Stimulated activated CD4-positive, alpha-beta T cell treated with anti-CD3 and anti-CD28 coated beads, Interleukin-2, amount 100 ng/mL, for 24 hours (primary cell): ENCODE data around the gene UBA1.

Experiments
- DNase-seq, 2 donors: peaks; one replicate each; pipeline ENCODE4 v3.0.0-alpha.2; 2020

Gene UBA1

DNA sequence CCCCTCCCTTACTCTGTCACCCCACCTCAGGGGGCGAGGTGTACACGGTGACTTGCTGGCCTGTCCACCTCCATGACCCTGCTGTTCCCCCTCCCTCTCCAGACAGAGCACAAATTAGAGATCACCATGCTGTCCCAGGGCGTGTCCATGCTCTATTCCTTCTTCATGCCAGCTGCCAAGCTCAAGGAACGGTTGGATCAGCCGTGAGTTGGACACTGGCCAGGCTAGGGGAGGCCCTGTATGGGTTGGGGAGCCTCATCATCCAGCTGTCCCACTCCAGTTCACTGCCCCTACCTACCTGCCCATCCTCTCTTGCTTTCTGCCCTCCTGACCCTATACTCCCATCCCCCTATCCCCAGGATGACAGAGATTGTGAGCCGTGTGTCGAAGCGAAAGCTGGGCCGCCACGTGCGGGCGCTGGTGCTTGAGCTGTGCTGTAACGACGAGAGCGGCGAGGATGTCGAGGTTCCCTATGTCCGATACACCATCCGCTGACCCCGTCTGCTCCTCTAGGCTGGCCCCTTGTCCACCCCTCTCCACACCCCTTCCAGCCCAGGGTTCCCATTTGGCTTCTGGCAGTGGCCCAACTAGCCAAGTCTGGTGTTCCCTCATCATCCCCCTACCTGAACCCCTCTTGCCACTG, 20.9 kb downstream of the UBA1 start:
- no peak for DNase-seq

DNA sequence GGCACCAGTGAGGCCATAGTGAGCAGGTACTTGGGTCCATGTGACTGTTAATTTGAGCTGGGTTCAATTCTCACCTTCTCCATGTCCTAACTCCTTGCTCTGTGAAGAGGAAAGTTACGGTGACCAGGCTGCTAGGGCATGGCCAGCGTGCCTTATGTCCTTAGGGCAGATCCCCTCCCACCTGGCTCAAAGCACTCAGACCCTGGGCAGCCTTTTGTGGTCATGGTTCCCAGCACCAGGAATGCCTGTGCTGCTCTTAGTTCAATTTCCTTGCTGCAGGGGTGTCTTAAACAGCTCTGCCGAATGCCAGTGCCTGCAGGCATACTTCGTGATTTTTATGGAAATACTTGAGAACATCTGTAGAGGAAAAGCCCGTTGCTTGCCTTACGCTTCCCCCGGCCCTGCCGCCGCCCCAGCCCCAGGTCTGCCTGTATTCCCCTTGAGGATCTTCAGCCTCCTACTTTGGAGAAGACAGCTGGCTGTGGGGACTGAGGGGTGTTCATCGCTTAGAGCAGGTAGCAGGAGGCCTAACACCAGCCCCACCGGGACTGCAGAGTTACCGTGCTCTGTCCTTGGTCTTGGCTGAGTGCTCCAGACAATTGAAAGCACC, 21.8 kb downstream of the UBA1 start:
- no peak for DNase-seq

DNA sequence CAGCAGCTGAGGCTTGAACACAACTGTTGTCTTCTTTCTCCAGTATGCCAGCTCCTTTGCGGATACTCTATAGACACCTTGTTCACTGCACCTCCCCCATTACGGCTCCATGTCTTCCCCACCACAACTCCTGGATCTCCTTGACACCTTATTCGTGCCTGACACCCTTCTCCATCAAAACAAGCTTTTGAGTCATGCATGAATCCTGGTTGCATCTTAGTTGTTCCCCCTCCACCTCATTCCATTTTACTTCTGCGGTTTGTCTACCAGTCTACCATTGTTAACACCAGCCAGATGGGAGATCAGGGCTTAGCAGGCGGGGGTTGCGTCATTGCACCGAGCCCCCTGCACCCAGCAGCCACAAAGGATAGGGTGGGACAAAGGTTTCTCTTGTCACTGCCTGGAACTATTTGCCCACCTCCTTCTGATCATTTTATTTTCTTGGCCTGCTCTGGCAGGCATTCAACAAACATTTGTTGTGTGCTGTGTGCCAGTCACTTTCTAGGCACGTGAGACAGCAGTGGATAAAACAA, 22.8 kb downstream of the UBA1 start:
- no peak for DNase-seq

DNA sequence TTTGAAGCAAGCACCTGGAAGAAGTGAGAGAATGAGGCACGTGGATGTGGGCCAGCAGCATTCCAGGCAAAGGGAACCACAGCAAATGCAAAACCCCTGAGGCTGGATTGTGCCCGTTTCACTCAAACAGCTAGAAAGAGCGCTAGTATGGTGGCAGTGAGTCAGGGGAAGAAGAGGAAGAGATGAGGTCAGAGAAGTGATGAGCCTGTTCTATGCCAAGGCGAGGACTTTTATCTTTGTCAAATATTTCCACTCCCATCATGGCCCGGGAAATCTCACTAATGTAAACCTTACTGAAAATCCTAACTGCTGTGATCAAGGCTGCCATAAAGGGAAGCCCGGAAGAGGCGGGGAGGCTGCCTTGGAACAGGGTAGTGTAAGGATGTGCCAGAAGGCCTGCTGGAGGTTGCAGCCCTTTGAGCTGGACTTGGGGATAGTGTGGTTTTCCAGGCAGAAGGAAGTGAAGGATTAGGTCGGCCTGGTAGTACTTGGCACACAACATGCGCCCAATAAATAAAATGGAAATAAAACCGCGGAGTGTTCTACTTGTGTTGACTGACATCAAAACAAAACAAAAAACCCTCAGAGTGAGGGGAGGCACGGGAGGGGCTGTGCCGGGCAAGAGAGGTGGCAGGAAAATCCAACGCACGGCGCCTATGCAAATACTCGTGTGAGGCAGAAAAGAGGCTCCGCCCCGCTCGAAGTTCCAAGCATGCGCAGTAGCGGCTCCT, 23.7 kb downstream of the UBA1 start:
- DNase-seq: no peak

DNA sequence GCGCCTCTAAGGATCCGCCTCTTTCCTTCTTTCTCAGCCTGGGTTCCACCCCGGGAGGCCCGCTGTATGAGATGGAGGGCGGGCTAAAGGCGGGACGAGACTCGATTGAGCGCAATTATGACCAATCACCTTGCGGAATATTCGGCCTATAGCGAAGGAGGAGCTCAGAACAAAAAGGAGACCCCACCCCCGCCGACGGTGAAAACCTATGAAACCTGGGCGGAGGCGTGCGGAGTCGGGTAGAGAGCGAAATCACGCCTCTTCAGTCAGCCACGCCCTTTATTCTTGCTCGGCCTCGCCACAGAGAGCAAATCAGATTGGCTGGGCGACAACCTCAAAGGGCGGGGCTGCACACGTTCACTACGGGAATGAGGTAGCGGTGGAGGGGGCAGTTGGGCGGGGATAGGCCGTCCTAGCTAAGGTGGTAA, 24.2 kb downstream of the UBA1 start:
- peak; percentile 92 for DNase-seq

DNA sequence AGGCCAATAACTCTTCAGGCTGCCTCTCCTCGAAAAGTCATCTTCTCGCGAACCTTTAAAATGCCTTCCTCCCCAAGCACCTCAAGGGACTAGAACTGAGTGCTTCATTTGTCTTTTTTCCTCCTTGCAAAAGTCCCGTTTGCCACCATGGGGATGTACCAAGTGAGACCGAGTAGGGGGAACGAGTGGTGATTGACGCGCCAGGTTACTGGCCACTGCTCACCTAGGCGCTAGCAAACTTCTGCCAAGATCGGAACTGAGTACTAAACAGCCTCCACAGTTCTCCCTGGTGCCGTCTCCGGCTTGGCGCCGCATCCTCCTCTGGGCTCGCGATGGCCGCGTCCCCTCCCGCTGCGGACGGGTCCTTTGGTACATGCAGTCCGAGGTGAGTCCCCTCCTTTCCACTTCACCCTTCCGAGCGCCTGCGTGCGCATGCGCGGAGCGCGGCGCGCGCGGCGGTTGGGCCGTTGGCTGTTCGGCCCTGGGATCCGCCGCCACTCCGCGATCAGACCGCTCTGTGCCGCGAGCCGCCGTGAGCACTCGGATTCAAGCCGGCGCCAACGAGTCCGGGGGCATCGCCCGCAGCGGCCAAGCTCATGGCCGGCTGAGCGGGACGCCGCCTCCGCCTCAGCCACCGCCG, 24.8 kb downstream of the UBA1 start, which contains the start of gene CDK16:
TSS of gene CDK16 (plus strand) at position 402 of the 640 bp plus-strand sequence. CDS start 4,877 bp downstream, outside the sequence.
- peak; percentile 64 to 69 for DNase-seq

DNA sequence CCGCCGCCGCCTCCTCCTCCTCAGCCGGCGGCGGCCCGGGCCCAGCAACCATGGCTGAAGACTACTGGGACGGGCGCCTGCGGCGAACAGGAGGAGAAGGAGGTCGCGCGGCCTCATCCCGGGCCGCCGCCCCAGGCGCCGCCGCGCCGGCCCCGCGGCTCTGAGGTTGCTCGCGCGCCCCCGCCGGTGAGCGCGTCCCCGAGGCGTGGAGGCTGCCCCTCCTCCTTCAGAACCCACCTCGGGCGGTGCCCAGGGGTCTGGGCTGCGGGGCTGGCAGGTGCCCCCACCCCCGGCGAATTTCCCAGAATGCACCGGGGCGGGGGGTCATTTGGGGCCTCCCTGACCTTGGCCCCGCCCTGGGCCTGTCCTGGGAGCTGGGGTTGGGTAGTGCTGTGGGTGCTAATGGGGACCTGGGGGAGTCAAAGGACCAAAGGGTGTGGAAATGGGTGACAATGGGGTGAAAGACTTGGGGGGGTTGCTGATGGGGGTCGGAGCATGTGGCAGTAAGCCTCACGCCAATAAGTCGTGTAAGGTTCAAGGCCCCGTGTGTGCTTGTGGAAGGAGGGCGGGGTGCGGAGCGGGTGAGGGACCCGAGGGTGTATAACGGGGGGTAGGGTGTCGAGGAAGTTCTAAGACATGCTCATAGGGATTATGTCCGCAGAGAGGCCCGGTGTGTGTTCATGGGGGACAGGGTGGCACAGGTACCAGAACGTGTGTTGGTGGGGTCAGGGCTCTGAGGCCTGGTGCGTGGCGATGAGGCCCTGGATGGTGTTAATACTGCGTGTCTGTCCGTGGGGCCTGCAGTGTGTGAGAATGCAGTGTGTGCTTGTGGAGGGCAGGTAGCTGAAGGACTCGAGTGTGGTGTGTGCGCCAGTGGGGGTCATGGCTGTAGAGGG, 25.5 kb downstream of the UBA1 start:
- peak; percentile 56 to 64 for DNase-seq

DNA sequence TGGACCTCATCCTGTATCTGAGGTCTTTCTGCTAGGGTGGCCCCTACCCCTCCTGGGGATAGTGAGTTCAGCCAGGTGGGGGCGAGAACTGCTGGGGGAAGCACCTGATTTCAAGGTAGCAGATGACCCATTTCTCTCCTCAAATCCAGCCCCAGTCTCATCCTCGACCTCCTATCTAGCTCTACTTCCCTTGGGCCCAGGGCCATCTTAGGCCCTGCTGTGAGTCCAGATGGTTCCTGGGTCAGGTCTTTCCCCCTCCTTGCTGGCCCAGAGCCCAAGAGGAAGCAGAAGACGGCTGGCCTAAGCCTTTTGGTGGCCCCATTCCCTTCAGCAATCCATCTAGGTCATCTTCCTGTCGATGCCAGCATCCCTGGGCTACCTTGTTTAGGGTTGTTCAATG, 28.1 kb downstream of the UBA1 start:
- no peak for DNase-seq

DNA sequence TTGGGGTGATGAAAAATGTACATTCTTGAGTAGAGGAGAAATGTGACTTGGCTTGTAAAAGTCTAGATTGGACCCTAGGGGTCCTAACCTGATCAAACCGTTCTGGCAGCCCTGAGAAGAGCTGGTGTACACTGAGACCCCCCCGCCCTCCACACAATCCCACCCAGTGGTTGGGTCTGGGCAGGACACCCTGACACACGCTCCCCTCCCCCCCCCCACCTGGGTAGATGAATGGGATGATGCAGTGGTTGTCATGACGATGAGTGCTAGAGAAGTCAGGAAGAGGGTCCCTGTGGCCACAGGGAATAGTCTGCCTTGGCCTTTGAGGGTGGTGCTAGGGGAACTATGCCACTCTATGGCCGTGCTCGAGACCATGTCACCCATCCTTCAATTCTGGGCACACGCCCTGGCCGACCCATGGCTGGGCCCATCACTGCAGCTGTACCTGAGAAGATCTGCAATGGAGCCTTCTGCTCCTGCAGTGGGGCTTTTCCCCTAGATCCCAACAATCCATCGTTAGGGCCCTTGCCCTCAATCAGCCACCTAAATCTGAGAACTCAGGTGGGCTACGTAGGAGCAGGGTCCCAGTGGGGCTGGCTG, 29.2 kb downstream of the UBA1 start:
- no peak for DNase-seq

DNA sequence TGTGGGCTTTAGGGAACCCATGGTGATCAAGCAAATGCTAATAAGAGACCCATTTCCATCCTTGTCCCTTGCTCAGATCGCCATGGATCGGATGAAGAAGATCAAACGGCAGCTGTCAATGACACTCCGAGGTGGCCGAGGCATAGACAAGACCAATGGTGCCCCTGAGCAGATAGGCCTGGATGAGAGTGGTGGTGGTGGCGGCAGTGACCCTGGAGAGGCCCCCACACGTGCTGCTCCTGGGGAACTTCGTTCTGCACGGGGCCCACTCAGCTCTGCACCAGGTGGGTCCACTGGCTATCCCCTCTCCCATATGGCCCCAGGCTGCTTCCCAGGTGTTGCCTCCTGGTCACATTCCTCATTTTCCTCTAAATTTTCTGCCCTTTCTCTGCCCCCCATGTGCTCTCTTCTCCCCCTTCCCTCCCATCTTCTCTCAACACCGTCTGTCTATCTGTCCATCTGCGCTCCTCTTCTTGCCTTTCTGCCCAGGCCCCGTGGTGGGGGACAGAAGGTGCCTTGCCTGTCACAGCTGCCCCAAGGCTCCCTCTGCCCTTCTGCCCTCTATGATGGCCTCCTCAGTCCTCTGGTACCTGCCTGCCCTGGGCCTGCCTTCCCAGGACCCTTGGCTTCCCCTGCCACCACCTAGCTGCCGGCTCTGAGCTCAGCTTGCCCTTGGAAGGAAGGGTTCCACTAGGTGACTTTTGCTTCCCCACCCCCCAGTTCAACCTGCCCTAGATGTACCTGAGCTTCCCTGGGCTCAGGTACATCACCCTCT, 30.0 kb downstream of the UBA1 start:
- DNase-seq: no peak

DNA sequence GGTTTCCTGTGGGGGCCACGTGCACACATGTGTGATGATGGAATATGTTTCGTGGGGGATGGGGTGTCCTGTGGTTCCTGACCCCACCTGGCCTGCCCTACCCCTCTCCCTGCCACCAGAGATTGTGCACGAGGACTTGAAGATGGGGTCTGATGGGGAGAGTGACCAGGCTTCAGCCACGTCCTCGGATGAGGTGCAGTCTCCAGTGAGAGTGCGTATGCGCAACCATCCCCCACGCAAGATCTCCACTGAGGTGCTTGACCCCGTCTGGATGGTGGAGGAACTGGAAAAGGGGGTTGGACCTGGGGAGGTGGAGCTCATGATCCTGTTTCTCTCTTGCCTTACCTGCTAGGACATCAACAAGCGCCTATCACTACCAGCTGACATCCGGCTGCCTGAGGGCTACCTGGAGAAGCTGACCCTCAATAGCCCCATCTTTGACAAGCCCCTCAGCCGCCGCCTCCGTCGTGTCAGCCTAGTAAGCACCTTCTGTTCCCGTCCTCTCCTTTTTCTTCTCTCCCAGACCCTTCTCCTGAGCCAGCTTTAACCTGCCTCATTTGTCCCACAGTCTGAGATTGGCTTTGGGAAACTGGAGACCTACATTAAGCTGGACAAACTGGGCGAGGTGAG, 30.8 kb downstream of the UBA1 start:
- no peak for DNase-seq

DNA sequence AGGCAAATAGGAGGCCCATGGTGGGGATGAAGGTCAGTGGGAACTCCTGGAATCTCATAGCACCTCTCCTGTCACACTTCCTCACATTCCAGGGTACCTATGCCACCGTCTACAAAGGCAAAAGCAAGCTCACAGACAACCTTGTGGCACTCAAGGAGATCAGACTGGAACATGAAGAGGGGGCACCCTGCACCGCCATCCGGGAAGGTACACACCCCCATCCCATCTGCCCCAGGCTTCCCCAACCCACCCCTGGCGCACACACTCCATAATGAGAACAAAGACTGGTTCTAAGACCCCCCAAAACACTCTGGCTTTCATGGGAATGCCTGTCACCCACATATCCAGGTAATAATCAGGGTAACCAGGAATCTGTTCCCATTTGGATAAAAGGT, 31.3 kb downstream of the UBA1 start:
- DNase-seq: no peak

DNA sequence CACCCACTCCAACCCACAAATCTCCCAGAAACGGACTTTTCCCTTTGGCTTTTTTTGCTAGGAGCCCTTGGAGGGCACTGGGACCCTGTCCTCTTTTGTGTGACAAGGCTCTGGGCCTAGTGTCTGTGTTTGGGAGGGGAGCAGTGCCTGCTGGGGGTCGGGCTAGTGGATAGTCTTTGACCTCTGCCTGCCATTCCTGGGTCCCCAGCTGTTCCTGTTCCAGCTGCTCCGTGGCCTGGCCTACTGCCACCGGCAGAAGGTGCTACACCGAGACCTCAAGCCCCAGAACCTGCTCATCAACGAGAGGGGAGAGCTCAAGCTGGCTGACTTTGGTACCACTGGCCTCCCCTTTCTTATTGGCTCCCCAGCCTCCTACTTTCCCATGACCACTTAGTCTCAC, 32.4 kb downstream of the UBA1 start:
- DNase-seq: no peak

DNA sequence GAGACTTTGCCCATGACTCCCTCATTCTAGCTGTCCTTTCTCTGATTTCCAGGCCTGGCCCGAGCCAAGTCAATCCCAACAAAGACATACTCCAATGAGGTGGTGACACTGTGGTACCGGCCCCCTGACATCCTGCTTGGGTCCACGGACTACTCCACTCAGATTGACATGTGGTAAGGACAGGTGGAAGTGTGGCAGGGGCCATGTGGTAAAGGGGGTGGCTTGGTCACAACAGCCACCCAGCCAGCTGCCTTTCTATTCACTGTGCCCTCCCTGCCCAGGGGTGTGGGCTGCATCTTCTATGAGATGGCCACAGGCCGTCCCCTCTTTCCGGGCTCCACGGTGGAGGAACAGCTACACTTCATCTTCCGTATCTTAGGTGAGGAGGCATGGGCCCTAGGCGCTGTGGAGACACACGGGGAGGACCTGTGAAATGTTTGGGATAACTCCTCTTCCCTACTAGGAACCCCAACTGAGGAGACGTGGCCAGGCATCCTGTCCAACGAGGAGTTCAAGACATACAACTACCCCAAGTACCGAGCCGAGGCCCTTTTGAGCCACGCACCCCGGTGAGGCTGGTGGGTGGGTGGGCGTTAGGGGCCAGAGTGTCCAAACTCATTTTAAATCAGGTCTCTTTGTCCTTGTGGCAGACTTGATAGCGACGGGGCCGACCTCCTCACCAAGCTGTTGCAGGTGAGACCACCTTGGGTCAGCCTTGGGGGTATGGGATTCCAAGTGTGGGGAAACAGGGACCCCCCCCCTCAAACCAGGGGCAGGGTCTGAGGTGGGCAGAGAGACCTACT, 33.1 kb downstream of the UBA1 start:
- no peak for DNase-seq

DNA sequence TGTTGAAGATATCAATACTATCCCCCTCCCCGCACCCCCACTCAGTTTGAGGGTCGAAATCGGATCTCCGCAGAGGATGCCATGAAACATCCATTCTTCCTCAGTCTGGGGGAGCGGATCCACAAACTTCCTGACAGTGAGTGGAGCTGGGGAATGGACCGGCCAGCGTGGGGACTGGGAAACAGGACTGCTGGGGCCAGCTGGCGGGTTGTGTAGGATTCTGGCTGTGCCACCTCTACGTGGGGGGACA, 33.6 kb downstream of the UBA1 start:
- DNase-seq: no peak

DNA sequence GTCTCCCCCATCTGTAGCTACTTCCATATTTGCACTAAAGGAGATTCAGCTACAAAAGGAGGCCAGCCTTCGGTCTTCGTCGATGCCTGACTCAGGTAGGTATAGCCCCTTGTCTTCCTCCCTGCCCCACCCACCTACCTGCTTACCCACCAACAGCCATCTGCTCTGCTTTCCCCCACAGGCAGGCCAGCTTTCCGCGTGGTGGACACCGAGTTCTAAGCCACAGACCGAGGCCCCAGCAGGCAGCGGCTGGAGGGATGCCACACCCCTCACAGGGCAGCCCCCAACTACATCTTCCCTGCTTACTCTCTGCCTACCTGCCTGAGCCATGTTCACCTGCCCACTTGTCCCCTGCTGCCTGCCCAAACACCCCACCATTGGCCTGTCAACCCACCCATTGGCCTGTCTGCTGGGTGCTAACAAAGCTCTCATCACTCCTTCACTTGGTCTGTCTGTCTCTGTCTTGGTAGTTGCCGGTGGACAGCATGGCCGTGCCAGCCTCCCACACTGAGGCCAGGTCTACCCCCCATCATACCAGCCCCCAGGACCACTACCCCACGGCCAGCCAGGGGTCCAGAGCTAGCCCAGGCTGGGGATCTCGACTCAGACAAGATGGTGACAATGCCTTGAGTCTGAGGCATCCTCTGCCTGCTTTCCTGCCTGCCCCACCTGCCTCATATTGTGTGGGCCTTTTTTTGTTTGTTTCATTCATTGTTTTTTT, 35.1 kb downstream of the UBA1 start:
- no peak for DNase-seq

DNA sequence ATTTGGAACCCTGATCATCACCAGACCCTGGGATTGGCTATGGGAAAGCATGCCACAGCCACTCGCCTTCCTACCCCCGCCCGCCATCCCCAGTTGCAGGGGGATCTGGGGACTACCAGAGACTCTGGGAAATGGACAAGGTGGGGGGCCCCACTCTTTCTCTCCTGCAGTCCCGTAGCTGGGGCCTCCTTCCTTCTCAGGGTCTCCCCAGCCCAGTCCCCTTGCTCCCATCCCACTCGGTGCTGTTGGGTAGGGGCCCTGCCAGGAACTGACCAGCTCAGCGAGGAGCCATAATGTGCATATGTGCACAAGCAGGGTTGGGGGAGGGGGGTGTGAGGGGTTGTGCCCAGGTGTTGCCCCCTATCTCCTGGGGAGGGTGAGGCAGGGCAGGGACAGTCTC, 35.8 kb downstream of the UBA1 start:
- DNase-seq: no peak

DNA sequence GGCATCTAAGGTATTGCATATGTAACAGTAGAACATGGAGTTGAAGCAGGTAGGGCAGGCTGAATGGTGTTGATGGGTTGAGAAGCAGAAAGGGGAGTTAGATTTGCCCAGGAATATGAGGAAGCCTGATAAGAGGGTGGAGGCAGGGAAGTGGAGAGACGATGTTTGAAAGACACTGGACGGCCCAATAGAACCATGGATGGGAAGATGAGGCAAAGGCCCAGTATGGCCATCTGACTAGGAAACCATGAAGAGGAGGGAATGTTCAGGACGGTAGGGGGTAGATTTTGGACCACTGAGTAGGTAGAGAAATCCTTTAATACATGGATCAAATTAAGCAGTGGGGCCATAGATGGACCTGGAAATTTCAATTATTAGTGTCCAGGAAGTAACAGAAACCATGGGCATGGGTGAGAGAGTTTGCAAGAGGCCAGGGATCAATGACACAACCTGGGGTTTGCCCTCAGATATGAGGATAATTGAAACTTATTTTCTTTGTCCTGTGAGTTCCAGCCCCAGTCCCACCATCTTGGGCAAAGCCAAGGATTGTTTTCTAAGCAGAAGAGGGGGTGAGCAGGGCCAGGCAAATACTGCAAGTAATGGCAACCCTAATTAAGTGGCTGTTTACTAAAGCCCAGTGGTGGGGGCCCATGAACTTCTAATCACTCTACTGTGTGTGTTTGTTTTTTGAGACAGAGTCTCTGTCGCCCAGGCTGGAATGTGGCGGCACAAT, 36.7 kb downstream of the UBA1 start:
- no peak for DNase-seq

DNA sequence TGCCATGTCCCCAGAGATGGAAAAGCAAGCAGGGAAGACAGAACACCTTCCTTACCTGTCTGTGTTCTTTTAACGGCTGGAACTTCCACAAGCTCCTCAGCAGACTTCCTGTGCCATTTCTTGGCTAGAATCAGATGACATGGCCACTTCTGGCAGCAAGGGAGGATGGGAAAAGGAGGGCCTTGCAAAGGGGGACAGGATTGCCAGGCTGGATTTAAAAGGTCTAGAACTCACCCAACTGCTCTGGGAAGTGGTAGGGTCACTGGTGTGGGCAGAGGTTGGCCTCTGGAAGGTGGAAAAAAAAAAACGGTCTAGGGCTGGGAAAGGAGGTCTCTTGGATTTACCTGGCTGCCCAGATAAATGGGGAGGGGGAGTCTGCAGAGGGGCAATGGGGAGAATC, 37.5 kb downstream of the UBA1 start:
- DNase-seq: no peak
